Esophagus (tissue), 2 donors: ENCODE results near the gene GRID1. TPM values are rescaled to one million over a fixed set of nuclear protein-coding genes. Genes with fewer than 3 reads are reported as not detected.

ENCODE experiments used
- H3K27ac ChIP-seq, 2 donors: one replicate each; pipeline ENCODE4 v1.5.1; 2013; ENCODE audit warnings: low read depth in 2 of 2, mild to moderate bottlenecking in 2 of 2, inconsistent platforms in 1 of 2, low read length in 1 of 2, moderate library complexity in 1 of 2
- H3K27me3 ChIP-seq, 2 donors: one replicate each; pipeline ENCODE4 v1.6.1; 2013; ENCODE audit warnings: low read length in 2 of 2, control low read depth in 1 of 2, mild to moderate bottlenecking in 1 of 2; ENCODE audit not compliant: insufficient read depth in 2 of 2, control insufficient read depth in 1 of 2
- H3K36me3 ChIP-seq, 2 donors: one replicate each; pipeline ENCODE4 v1.6.1; 2013; ENCODE audit warnings: low read length in 1 of 2; ENCODE audit not compliant: control insufficient read depth in 2 of 2, insufficient read depth in 2 of 2
- H3K4me1 ChIP-seq, 2 donors: one replicate each; pipeline ENCODE4 v1.6.1; 2013; ENCODE audit warnings: low read length in 1 of 2; ENCODE audit not compliant: control insufficient read depth in 2 of 2, insufficient read depth in 2 of 2
- H3K4me3 ChIP-seq, 2 donors: one replicate each; pipeline ENCODE4 v1.5.1; 2013; ENCODE audit warnings: low read length in 2 of 2, mild to moderate bottlenecking in 2 of 2, low read depth in 1 of 2, moderate library complexity in 1 of 2
- H3K9me3 ChIP-seq, 2 donors: one replicate each; pipeline ENCODE4 v1.6.1; 2013; ENCODE audit warnings: mild to moderate bottlenecking in 2 of 2, low read depth in 1 of 2, low read length in 1 of 2, moderate library complexity in 1 of 2; ENCODE audit not compliant: control insufficient read depth in 2 of 2, insufficient read depth in 1 of 2
- WGBS, 2 donors: extraction: QIAGEN DNeasy Blood & Tissue Kit; methylation state at CpG; one replicate each; pipeline ENCODE4 v1.1.7; 2013; 5-methylcytosine and 5-hydroxymethylcytosine counted together
- polyA plus RNA-seq, 2 donors: library from polyadenylated mRNA; stranded (reverse); fragments of 200-250 nt; gene quantifications; one replicate each; pipeline ENCODE4 v1.2.3, GENCODE V29; 2013
- donor health status: healthy with polysubstance abuse.
- donor health status: Bipolar disorder and iron deficiency.

The GRID1 gene
- polyA plus RNA-seq, 2 donors: 0.04 to 0.32 TPM

DNA sequence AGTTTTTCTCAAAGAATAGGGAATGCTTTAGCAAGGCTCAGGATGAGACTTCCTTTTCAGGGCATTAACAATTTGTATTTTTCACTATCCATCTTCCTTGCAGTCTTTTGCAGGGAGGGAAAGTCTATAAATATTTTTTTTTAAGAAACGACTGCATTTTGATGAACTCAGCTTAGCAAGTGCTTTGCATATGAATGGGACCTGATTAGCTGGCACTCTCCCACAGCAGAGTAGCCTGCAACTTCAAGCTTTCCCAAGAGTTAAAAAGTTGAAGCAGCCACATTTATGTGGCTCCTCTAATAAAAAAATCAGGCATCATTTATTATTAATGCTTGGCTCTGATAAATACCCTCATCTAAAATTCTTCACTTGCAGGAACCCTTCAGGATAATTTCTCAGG, 134.0 kb downstream of the GRID1 start:
- no peak overlapping the region for H3K27ac ChIP-seq
- 8 to 17% methylated on average over 1 of the region's 1 CpG for WGBS, 2 donors
- H3K9me3 ChIP-seq: no peaks in the 10 kb centered on the region
- H3K4me3 ChIP-seq: no peak overlapping the region
- no peaks in the 10 kb centered on the region for H3K27me3 ChIP-seq
- no peaks in the 10 kb centered on the region for H3K4me1 ChIP-seq
- no peaks in the 10 kb centered on the region for H3K36me3 ChIP-seq

DNA sequence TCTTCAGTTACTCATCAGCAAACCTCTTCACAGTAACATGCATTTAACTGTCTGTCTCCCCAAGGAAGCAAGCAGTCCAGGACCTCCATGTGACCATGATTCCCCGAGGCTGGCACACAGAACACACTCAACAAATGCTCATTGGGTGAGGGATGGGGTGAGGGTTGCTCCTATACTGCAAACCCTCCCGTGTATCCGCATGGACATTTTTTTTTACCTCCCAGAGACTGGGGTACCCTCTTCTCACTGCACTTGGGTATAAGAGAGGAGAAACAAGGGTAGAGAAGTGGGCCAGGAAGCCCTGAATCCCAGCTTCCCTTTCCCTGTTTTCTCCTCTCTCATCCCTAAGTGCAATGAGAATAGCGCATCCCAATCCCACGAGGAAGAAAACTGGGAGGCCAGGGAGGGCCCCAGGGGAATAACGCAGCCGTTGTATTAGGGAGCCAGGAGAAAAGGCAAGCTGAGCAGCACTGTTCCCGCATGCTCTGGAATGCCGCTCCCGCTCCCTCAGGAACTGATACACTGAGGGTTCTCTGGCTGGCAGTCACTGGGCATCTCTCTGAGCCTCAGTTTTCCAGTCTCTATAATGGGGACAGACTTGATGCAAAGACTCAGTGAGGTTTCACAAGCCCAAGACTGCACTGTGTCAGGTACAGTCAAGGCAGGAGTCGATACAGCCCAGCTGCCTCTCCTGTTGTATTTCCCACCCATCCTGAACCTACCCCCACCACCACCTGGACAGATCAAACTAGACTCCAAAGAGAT, 134.6 kb downstream of the GRID1 start:
- no peak overlapping the region for H3K27ac ChIP-seq
- no peaks in the 10 kb centered on the region for H3K4me1 ChIP-seq
- H3K36me3 ChIP-seq: no peaks in the 10 kb centered on the region
- H3K4me3 ChIP-seq: no peak overlapping the region
- 69% methylated on average over 11 of the region's 11 CpGs for WGBS, 2 donors
- no peaks in the 10 kb centered on the region for H3K27me3 ChIP-seq
- H3K9me3 ChIP-seq: no peaks in the 10 kb centered on the region

- no peaks in the 10 kb centered on the region for H3K27me3 ChIP-seq
- H3K27ac ChIP-seq: no peak overlapping the region
- no peaks in the 10 kb centered on the region for H3K4me1 ChIP-seq
- 85 to 86% methylated on average over 6 to 7 of the region's 7 CpGs for WGBS, 2 donors
- H3K36me3 ChIP-seq: no peaks in the 10 kb centered on the region
- H3K9me3 ChIP-seq: no peaks in the 10 kb centered on the region
- H3K4me3 ChIP-seq: no peak overlapping the region
These were observed 135.9 kb downstream of the GRID1 start for GRCh38 chr10:86230557-86231180.

- no peaks in the 10 kb centered on the region for H3K36me3 ChIP-seq
- WGBS, 2 donors: 64 to 69% methylated on average over 6 of the region's 6 CpGs
- no peak overlapping the region for H3K4me3 ChIP-seq
- no peaks in the 10 kb centered on the region for H3K9me3 ChIP-seq
- H3K27ac ChIP-seq: no peak overlapping the region
- no peaks in the 10 kb centered on the region for H3K27me3 ChIP-seq
- no peaks in the 10 kb centered on the region for H3K4me1 ChIP-seq
These were observed 136.6 kb downstream of the GRID1 start for GRCh38 chr10:86229811-86230556.

- H3K27ac ChIP-seq: no peak overlapping the region
- no peak overlapping the region for H3K4me3 ChIP-seq
- H3K36me3 ChIP-seq: no peaks in the 10 kb centered on the region
- WGBS, 2 donors: 74 to 80% methylated on average over 7 of the region's 7 CpGs
- no peaks in the 10 kb centered on the region for H3K4me1 ChIP-seq
- no peaks in the 10 kb centered on the region for H3K27me3 ChIP-seq
- no peaks in the 10 kb centered on the region for H3K9me3 ChIP-seq
These were observed 137.2 kb downstream of the GRID1 start for GRCh38 chr10:86229376-86229775.

GRCh38 chr10:86227501-86228258, 138.9 kb downstream of the GRID1 start:
- H3K4me3 ChIP-seq: no peak overlapping the region
- no peaks in the 10 kb centered on the region for H3K36me3 ChIP-seq
- no peaks in the 10 kb centered on the region for H3K4me1 ChIP-seq
- WGBS, 2 donors: 80 to 84% methylated on average over 6 of the region's 6 CpGs
- H3K27ac ChIP-seq: no peak overlapping the region
- H3K27me3 ChIP-seq: no peaks in the 10 kb centered on the region
- no peaks in the 10 kb centered on the region for H3K9me3 ChIP-seq

GRCh38 chr10:86226781-86227201, 139.8 kb downstream of the GRID1 start:
- no peaks in the 10 kb centered on the region for H3K27me3 ChIP-seq
- H3K4me3 ChIP-seq: no peak overlapping the region
- no peaks in the 10 kb centered on the region for H3K36me3 ChIP-seq
- no peak overlapping the region for H3K27ac ChIP-seq
- H3K9me3 ChIP-seq: no peaks in the 10 kb centered on the region
- WGBS, 2 donors: 82 to 83% methylated on average over 3 of the region's 3 CpGs
- no peaks in the 10 kb centered on the region for H3K4me1 ChIP-seq

DNA sequence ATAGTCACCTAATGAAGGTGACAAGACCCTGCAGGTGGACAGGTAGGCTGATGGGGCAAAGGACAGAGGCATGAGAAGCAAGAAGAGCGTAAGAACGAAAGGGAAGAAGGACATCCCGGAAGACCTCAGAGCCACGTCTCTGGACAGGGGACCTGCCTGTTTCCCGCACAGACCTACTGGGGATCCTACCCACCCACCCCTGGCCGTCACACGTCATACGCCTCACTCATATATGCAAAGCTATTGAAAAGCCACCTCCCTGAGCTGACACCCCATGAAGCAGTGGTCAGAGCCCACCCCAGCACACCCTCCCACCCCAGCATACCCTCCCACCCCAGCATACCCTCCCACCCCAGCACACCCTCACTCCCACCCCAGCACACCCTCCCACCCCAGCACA, 140.6 kb downstream of the GRID1 start:
- Histone ChIP-seq H3K27ac (no peak overlapping the region), H3K9me3 (no peaks in the 10 kb centered on the region), H3K36me3 (no peaks in the 10 kb centered on the region), H3K27me3 (no peaks in the 10 kb centered on the region), H3K4me3 (no peak overlapping the region), H3K4me1 (no peaks in the 10 kb centered on the region)
- 90 to 93% methylated on average over 8 of the region's 8 CpGs for whole genome bisulfite sequencing, 2 donors

DNA sequence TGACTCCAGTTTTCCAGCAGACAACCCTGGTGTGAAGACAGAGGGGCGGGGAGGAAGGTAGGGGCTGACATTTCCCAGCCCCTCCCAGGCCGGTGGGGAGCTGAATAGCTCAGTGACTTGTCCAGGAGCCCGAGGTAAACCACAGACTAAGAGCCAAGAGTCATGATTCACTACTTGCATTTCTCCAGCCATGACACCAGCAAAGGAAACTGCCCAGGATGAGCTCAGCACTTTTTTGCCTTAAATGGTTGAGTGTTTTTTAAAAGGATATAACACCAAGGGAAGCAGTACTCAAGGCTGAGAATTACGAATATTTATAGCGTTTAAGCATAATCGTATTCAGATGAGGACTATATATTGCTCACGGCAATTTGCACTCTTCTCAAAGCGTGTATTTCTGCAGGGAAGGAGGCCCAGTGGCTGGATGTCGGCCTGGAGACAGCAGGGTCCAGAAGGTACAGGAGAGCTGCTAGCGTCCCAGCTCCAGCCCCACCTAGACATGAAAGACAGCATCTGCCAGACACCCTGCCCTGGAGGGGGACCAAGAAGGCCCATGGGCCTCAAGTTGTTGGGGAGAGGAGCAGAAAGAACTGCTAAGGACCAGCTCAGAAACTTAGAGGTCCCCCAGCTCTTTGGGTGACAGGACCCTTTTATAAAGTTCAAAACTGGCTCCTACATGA, 141.4 kb downstream of the GRID1 start:
- no peaks in the 10 kb centered on the region for H3K27me3 ChIP-seq
- no peak overlapping the region for H3K4me3 ChIP-seq
- no peaks in the 10 kb centered on the region for H3K36me3 ChIP-seq
- H3K9me3 ChIP-seq: no peaks in the 10 kb centered on the region
- H3K4me1 ChIP-seq: no peaks in the 10 kb centered on the region
- 57 to 60% methylated on average over 10 of the region's 10 CpGs for WGBS, 2 donors
- H3K27ac ChIP-seq: no peak overlapping the region
